GM06990 (cell line): ENCODE measurements around the gene CNFN.

Source experiments
- DNase-seq: peaks from one replicate; pipeline ENCODE4 v3.0.0-alpha.2; 2011; ENCODE audit not compliant: insufficient read length; ENCODE audit errors: extremely low read depth
- H3K27me3 ChIP-seq: replicated peaks from 2 replicates; pipeline ENCODE4 v1.6.0; 2011; ENCODE audit warnings: low read length; ENCODE audit not compliant: control insufficient read depth, insufficient read depth
- H3K36me3 ChIP-seq: 2 replicates; pipeline ENCODE4 v1.5.1; 2011; ENCODE audit warnings: low read length; ENCODE audit not compliant: control insufficient read depth, insufficient read depth
- H3K4me3 ChIP-seq: replicated peaks from 2 replicates; pipeline ENCODE4 v1.5.1; 2011; ENCODE audit warnings: low read depth, mild to moderate bottlenecking, control low read depth, low read length
- TF ChIP-seq, protein P1 (sequence below): IDR thresholded peaks from 2 replicates; pipeline ENCODE4 v1.5.1; 2011; ENCODE audit warnings: low read length, control low read depth, mild to moderate bottlenecking, inconsistent platforms; ENCODE audit not compliant: insufficient read depth, poor library complexity, severe bottlenecking

CNFN gene

DNA sequence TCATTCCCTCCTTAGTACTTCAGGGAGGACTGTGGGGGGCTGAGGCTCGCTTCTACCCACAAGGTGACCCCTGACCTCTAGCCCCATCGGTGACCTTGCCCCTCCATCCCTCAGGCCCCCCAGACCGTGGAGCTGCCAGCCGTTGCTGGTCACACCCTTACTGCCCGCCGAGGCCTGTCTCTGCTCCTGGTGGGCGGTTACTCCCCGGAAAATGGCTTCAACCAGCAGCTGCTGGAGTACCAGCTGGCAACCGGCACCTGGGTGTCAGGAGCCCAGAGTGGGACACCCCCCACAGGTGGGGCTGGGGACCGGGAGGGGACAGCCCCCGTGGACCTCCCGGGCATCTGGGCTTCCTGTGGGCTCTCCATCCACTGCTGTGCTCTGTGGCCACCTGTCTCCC, 32.8 kb downstream of the CNFN start:
- DNase-seq, result no peak
- TF ChIP-seq, protein P1, sequence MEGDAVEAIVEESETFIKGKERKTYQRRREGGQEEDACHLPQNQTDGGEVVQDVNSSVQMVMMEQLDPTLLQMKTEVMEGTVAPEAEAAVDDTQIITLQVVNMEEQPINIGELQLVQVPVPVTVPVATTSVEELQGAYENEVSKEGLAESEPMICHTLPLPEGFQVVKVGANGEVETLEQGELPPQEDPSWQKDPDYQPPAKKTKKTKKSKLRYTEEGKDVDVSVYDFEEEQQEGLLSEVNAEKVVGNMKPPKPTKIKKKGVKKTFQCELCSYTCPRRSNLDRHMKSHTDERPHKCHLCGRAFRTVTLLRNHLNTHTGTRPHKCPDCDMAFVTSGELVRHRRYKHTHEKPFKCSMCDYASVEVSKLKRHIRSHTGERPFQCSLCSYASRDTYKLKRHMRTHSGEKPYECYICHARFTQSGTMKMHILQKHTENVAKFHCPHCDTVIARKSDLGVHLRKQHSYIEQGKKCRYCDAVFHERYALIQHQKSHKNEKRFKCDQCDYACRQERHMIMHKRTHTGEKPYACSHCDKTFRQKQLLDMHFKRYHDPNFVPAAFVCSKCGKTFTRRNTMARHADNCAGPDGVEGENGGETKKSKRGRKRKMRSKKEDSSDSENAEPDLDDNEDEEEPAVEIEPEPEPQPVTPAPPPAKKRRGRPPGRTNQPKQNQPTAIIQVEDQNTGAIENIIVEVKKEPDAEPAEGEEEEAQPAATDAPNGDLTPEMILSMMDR, result no peak
- Histone ChIP-seq H3K27me3 (no peaks in the 10 kb centered on the region), H3K4me3 (no peak overlapping the region), H3K36me3 (peaks cover 4% of the 10 kb centered on the region)

DNA sequence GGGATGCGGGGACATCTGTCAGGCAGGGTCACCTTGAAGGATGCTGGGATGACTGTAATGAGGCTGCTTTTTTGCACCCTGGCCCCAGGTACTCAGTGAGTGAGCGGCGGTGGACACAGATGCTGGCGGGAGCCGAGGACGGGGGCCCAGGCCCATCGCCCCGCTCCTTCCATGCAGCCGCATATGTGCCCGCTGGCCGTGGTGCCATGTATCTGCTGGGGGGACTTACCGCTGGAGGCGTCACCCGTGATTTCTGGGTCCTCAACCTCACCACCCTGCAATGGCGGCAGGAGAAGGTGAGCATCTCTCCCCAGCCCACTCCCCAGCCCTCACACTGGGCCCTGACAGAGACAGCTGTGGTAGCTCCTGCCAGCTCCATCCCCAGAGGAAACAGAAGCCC, 33.4 kb downstream of the CNFN start:
- DNase-seq, result no peak
- Histone ChIP-seq H3K36me3 (peaks cover 4% of the 10 kb centered on the region), H3K4me3 (no peak overlapping the region), H3K27me3 (no peaks in the 10 kb centered on the region)
- TF ChIP-seq, protein P1, result no peak

DNA sequence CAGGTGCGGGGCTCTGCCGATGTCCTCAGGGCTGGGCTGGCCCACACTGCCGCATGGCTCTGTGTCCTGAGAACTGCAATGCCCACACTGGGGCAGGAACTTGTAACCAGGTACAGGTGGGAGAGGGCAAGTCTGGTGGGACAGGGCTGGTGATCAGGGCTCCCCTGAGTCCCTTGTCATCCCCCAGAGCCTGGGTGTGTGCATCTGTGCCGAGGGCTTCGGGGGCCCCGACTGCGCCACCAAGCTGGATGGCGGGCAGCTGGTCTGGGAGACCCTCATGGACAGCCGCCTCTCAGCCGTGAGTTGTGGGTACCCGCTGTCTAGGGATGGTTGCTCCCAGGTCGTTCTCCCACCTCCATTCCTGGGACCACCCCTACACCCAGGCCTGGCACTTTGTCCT, 34.2 kb downstream of the CNFN start:
- H3K27me3 ChIP-seq, result no peaks in the 10 kb centered on the region
- peaks cover 4% of the 10 kb centered on the region for H3K36me3 ChIP-seq
- DNase-seq, result no peak
- H3K4me3 ChIP-seq, result no peak overlapping the region
- TF ChIP-seq, protein P1, result no peak

DNA sequence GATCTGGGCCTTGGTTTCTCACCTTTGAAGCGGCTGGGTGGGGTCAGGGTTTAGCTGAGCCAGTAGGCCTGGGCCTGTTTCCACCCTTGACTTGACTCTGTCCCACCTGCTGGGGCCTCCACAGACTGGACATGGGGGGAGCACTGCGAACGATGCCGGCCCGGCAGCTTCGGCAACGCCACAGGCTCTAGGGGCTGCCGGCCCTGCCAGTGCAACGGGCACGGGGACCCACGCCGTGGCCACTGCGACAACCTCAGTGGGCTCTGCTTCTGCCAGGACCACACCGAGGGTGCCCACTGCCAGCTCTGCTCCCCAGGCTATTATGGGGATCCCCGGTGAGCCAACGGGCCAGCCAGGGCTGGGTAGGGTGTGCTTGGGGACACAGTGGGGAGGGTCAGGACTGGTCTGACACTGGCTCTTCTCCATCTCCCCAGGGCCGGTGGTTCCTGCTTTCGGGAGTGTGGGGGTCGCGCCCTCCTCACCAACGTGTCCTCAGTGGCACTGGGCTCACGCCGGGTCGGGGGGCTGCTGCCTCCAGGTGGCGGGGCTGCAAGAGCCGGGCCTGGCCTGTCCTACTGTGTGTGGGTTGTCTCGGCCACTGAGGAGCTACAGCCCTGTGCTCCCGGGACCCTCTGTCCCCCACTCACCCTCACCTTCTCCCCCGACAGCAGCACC, 36.6 kb downstream of the CNFN start:
- DNase-seq, result no peak
- peaks cover 4% of the 10 kb centered on the region for H3K36me3 ChIP-seq

DNA sequence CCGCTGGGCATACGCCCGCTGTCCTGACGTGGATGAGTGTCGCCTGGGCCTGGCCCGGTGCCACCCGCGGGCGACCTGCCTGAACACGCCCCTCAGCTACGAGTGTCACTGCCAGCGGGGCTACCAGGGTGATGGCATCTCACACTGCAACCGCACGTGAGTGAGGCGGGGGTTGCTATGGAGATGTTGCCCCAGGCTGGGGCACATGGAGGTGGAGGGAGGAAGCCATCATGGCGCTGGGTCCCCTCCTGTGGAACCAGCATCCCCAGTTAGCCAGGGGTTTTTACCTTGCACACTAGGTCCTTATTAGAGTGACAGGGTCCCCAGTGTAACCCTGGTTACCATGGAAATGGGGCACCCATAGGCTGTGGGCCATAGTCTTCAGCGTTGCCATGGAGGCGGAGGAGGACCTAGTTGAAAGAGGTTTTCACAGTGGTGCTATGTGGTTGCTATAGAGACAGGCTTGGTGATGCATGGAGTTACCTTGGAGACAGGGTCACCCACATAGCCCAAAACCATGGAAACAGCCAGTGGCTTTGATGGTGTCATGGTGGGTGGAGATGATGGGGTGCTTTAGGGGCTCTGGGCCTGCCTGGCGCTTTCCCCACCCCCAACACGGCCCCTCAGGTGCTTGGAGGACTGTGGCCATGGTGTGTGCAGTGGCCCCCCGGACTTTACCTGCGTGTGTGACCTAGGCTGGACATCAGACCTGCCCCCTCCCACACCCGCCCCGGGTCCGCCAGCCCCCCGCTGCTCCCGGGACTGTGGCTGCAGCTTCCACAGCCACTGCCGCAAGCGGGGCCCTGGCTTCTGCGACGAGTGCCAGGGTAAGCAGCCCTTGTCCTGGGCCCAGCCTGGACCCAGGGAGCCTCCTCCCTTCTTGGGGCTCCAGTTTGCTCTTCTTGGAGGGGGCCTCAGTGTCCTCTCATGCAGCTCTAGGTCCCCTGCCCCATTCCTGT, 37.5 kb downstream of the CNFN start:
- TF ChIP-seq, protein P1, result no peak
- H3K4me3 ChIP-seq, result no peak overlapping the region
- H3K27me3 ChIP-seq, result no peaks in the 10 kb centered on the region
- peaks cover 4% of the 10 kb centered on the region for H3K36me3 ChIP-seq
- no peak for DNase-seq

More for the DNA sequence above, 36.6 kb downstream of the CNFN start:
- Histone ChIP-seq H3K4me3 (no peak overlapping the region), H3K27me3 (no peaks in the 10 kb centered on the region)
- TF ChIP-seq, protein P1, result no peak
